GM12873 (cell line): Measurements from ENCODE around the gene MRPS30.

Experiments
- CTCF ChIP-seq: IDR thresholded peaks from 2 replicates; pipeline ENCODE4 v1.5.1; 2012; ENCODE audit warnings: low read depth, mild to moderate bottlenecking, moderate library complexity, low read length, control low read depth; ENCODE audit not compliant: insufficient read depth; ENCODE audit errors: missing control alignments

Gene MRPS30

GRCh38 chr5:44808435-44809214 lies at the start of gene MRPS30:
Gene MRPS30 (plus strand): TSS chr5:44808947. CDS start chr5:44808963, 16 bp downstream.
- TF ChIP-seq CTCF: peak; percentile 50

- no peak for TF ChIP-seq CTCF
Observed at GRCh38 chr5:44769200-44769876, 39.4 kb upstream of the MRPS30 start.

GRCh38 chr5:44769877-44770209 lies 38.9 kb upstream of the MRPS30 start:
- no peak for TF ChIP-seq CTCF

GRCh38 chr5:44770780-44771717 lies 37.7 kb upstream of the MRPS30 start:
- no peak for TF ChIP-seq CTCF

- peak; percentile 31 for TF ChIP-seq CTCF
Observed at GRCh38 chr5:44774279-44774880, 34.4 kb upstream of the MRPS30 start.

GRCh38 chr5:44779167-44779566 lies 29.6 kb upstream of the MRPS30 start:
- no peak for TF ChIP-seq CTCF
